Measurements from ENCODE around the gene AKIRIN1.

GRCh38 chr1:38944547-38944946, 46.5 kb upstream of the AKIRIN1 start:
- TF ChIP-seq CTCF (IDR thresholded peaks at IDR 0.05) (no peak), POLR2AphosphoS5 (IDR thresholded peaks at IDR 0.05) (no peak)
